ENCODE data around the gene NLRX1. TPM values are rescaled to one million over a fixed set of nuclear protein-coding genes. Genes with fewer than 3 reads are reported as not detected.

Gene NLRX1
- polyA plus RNA-seq, 1 of the 3 experiments (the other 2 are of a cell fraction): 13.7 TPM

- Histone ChIP-seq H3K9me2 (no peaks in the 10 kb centered on the region), H3K9ac (no peak overlapping the region), H3K27me3 (ENCODE audit: insufficient read depth) (no peaks in the 10 kb centered on the region; the same call in 1 of the 2 replicates), H3F3A (replicated peaks; ENCODE audit: insufficient read depth) (no peaks in the 10 kb centered on the region), H2AFZ (ENCODE audit: low read depth) (no peak overlapping the region), H3K27ac (ENCODE audit: low read depth in 2 of 2, low read length in 1 of 2) (no peak overlapping the region), H3K79me2 (ENCODE audit: insufficient read depth) (no peaks in the 10 kb centered on the region), H3K4me1 (ENCODE audit: control insufficient read depth in 1 of 2, insufficient read depth in 2 of 2, low read depth in 1 of 2, low read length in 1 of 2) (peaks cover 0 to 13% of the 10 kb centered on the region in 2 experiments; a peak in 1 of 4 replicates), H4K20me1 (ENCODE audit: insufficient read depth) (no peaks in the 10 kb centered on the region), H3K36me3 (replicated peaks in 1 of 2; ENCODE audit: control insufficient read depth in 1 of 2, insufficient read depth in 2 of 2, low read length in 1 of 2) (no peaks in the 10 kb centered on the region), H3K4me3 (ENCODE audit: low read depth in 2 of 2, low read length in 1 of 2) (no peak overlapping the region), H3K9me3 (no peaks in the 10 kb centered on the region), H3K4me2 (no peak overlapping the region)
- TF ChIP-seq RAD21 (IDR thresholded peaks at IDR 0.05; ENCODE audit: low read length) (peak; percentile 68), CTCF (IDR thresholded peaks at IDR 0.05) (peak; percentile 60), SMC3 (IDR thresholded peaks at IDR 0.05; ENCODE audit: low read depth, low read length) (peak; percentile 76), MAX (IDR thresholded peaks at IDR 0.05; ENCODE audit: low read depth) (no peak), ZBTB33 (IDR thresholded peaks at IDR 0.05; ENCODE audit: borderline replicate concordance, low read depth) (no peak), MXI1 (IDR thresholded peaks at IDR 0.05; ENCODE audit: low read depth, low read length) (0 out of 2 replicates have a peak, but pooled peaks have one; percentile 23), SIN3A (IDR thresholded peaks at IDR 0.05; ENCODE audit: borderline replicate concordance, low read depth, low read length) (0 out of 2 replicates have a peak, but pooled peaks have one; percentile 68)
- peak; percentile 93 for DNase-seq
- ChIA-PET CTCF (interaction anchor here (0.6 to 4.7 kb wide), 30 partner anchors 8 to 429 kb away, joined by 3 to 35 read pairs (median 4); partner anchors contain the start of genes HINFP, MCAM, NHERF4 and NLRX1), POLR2A (no interaction called here)
- 19% methylated on average over 6 of the region's 7 CpGs for WGBS (ENCODE audit: low lambda C conversion rate)
These were observed 23.6 kb upstream of the NLRX1 start for GRCh38 chr11:119144825-119145486.

GRCh38 chr11:119145551-119145950 lies 23.0 kb upstream of the NLRX1 start:
- no peak overlapping the region for H2AFZ ChIP-seq (ENCODE audit: low read depth)
- H3K9me3 ChIP-seq: no peaks in the 10 kb centered on the region
- DNase-seq: no peak
- H3K27ac ChIP-seq (ENCODE audit: low read depth in 2 of 2, low read length in 1 of 2): no peak overlapping the region
- H3K9ac ChIP-seq: no peak overlapping the region
- no peaks in the 10 kb centered on the region for H3F3A ChIP-seq (replicated peaks; ENCODE audit: insufficient read depth)
- H3K36me3 ChIP-seq (replicated peaks in 1 of 2; ENCODE audit: control insufficient read depth in 1 of 2, insufficient read depth in 2 of 2, low read length in 1 of 2): no peaks in the 10 kb centered on the region
- 38% methylated on average over 3 of the region's 3 CpGs for WGBS (ENCODE audit: low lambda C conversion rate)
- ChIA-PET POLR2A (no interaction called here), CTCF (interaction anchor here (0.6 to 4.7 kb wide), 30 partner anchors 7 to 430 kb away, joined by 3 to 35 read pairs (median 4); partner anchors contain the start of genes HINFP, MCAM, NHERF4 and NLRX1)
- no peaks in the 10 kb centered on the region for H3K79me2 ChIP-seq (ENCODE audit: insufficient read depth)
- no peaks in the 10 kb centered on the region for H3K9me2 ChIP-seq
- H3K27me3 ChIP-seq (ENCODE audit: insufficient read depth): no peaks in the 10 kb centered on the region; the same call in 1 of the 2 replicates
- H3K4me1 ChIP-seq (ENCODE audit: control insufficient read depth in 1 of 2, insufficient read depth in 2 of 2, low read depth in 1 of 2, low read length in 1 of 2): peaks cover 0 to 13% of the 10 kb centered on the region in 2 experiments; a peak in 1 of 4 replicates
- no peak overlapping the region for H3K4me2 ChIP-seq
- TF ChIP-seq GABPA (IDR thresholded peaks at IDR 0.05; ENCODE audit: low read depth): no peak
- no peak for TF ChIP-seq IRF3 (IDR thresholded peaks at IDR 0.05; ENCODE audit: low read depth, low read length)
- no peak for TF ChIP-seq TCF12 (IDR thresholded peaks at IDR 0.05)
- TF ChIP-seq SMC3 (IDR thresholded peaks at IDR 0.05; ENCODE audit: low read depth, low read length): no peak
- TF ChIP-seq ZBTB33 (IDR thresholded peaks at IDR 0.05; ENCODE audit: borderline replicate concordance, low read depth): no peak
- no peak for TF ChIP-seq EZH2phosphoT487 (IDR thresholded peaks at IDR 0.05; ENCODE audit: borderline replicate concordance, low read depth)
- no peak for TF ChIP-seq SIN3A (IDR thresholded peaks at IDR 0.05; ENCODE audit: borderline replicate concordance, low read depth, low read length)
- no peak for TF ChIP-seq REST (IDR thresholded peaks at IDR 0.05; ENCODE audit: low read depth, low read length)
- no peak for TF ChIP-seq FOXM1 (IDR thresholded peaks at IDR 0.05; ENCODE audit: low read depth)
- no peak overlapping the region for H3K4me3 ChIP-seq (ENCODE audit: low read depth in 2 of 2, low read length in 1 of 2)
- H4K20me1 ChIP-seq (ENCODE audit: insufficient read depth): no peaks in the 10 kb centered on the region
